GM10847 (cell line): ENCODE results near the gene OVCA2.

Experiments
- POLR2A ChIP-seq: IDR thresholded peaks from 2 replicates; pipeline ENCODE4 v1.6.1; 2011; ENCODE audit not compliant: insufficient read length; ENCODE audit errors: extremely low read depth

The OVCA2 gene

DNA sequence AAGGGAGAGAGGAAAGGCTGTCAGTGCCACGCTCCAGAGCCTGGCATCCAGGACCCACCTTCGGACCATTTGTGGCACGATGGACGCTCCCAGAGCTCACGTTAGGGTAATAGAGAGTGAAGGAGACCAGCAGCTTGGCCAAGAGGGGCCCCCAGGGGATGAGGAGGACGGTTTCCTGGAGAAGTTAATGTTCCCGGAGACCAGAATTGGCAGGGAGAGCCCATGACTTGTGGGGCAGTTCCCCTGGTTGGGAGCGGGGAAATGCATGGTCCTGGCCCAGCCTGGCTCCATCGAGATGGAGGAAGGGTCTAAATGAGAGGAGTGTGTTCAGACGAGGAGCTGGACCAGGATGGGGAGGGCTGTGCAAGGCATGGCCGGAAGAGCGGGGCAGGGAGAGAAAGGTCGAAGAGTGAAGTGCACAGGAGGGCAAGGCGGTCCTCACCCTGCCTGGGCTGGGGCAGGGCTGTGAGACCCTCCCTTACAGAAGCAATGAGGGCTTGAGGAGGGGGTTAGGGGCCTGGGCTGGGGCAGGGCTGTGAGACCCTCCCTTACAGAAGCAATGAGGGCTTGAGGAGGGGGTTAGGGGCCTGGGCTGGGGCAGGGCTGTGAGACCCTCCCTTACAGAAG is 10.2 kb downstream of the OVCA2 start:
- TF ChIP-seq POLR2A = no peak

DNA sequence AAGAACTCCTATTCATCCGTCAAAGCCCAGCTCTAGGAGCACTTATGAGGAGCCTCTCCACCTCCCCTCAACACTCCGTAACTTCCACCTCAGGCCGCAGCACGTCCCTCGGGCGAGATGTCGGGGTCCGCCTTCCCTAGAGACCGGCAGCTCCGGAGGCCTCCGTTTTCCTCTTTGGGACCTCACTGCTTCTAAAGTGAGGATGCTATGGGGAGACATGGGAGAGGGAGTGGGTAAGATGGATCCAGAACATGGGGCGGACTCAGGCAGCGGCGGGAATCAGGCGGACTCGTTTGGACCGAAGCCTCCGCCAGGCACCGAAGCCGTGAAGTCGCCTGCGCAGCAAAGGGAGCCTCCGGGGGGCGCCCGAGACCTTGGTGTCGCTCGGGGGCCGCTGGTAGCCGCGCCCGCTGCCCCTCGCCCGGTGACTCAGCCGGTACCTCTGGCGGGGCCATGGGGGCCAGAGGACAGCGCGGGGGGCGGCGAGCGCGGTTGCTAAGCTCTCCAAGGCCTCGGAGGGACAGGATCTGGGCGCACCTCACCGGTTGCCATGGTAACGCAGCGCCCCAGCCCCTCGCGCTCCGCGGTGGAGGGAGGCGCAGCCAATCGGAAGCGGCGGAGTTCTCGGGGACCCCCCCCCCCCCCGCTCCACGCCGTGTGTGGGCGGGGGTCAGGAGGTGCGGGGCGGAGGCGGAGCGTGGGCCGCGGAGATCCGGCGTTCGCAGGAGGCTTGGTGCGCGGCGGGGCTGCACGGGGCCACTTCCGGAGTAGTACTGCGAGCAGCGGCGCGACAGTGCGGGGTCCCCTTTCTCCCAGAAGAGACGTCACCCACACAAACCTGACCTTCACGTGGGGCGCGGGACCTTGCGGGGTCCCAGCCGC is 11.8 kb downstream of the OVCA2 start:
- TF ChIP-seq POLR2A = no peak

GRCh38 chr17:2054262-2054511 is 12.4 kb downstream of the OVCA2 start:
- TF ChIP-seq POLR2A = no peak

- peak; percentile 74 for TF ChIP-seq POLR2A
Observed at GRCh38 chr17:2054512-2055291, 12.9 kb downstream of the OVCA2 start, which contains the start of gene HIC1. Gene HIC1, plus strand, starts transcription at chr17:2055103. Its CDS starts 1,588 bp downstream, at chr17:2056691.

- no peak for TF ChIP-seq POLR2A
Observed at GRCh38 chr17:2055292-2056205, 13.7 kb downstream of the OVCA2 start.

GRCh38 chr17:2056206-2057174 is 14.7 kb downstream of the OVCA2 start:
- no peak for TF ChIP-seq POLR2A

- TF ChIP-seq POLR2A = no peak
Observed at GRCh38 chr17:2057175-2057759, 15.4 kb downstream of the OVCA2 start.

- peak; percentile 4 for TF ChIP-seq POLR2A
Observed at GRCh38 chr17:2057760-2058585, 16.2 kb downstream of the OVCA2 start.

- peak; percentile 3 for TF ChIP-seq POLR2A
Observed at GRCh38 chr17:2058586-2059546, 17.0 kb downstream of the OVCA2 start.

DNA sequence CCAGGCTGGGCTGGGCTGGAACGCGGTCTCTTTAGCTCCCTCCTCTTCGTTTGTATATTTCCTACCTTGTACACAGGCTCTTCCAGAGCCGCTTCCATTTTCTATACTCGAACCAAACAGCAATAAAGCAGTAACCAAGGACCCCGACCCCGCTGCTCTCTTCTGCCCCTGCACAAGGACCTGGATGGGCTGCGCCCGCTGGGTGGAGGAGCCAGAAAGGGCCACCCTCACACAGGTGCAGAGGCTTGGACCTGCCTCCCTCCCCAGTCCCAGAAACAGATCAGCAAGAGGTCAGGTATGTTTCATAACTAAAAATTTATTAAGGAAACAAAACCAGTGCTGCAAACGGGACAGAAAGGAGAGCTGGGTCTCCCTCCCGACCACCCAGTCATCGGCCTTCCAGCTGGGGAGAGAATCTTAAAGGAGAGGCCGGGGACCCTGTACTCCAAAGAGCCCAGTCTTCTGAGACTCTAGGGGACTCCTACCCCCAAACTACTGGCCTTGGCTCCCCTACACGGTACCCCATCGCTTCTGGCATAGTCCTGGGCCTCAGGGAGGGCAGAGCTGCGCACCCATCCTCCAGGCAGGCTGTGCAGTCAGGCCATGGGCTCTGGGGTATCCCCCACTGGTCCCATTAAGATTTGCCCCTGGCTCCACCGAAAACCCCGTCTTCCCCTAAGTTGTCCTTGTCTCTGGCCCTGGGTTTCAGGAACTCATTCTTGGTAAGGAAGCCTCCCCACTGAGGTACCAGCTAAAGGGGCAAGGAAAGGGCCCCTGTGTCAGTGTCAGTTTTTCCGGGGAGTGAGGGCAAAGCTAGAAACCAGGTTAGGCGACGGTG is 17.9 kb downstream of the OVCA2 start:
- TF ChIP-seq POLR2A = no peak

GRCh38 chr17:2060385-2060658 is 18.5 kb downstream of the OVCA2 start:
- no peak for TF ChIP-seq POLR2A
